Liver (tissue), 9 donors: ENCODE data around the gene RALGAPB. TPM values are rescaled to one million over a fixed set of nuclear protein-coding genes. Genes with fewer than 3 reads are reported as not detected.

Experiments used
- DNase-seq: peaks from one replicate; pipeline ENCODE4 v3.0.0-alpha.2; 2017; ENCODE audit warnings: low spot score
- H3K27ac ChIP-seq, 2 donors: one replicate each; pipeline ENCODE4 v1.7.0; 2013; ENCODE audit warnings: inconsistent platforms in 2 of 2, low read length in 2 of 2, control low read depth in 1 of 2, low read depth in 1 of 2, mild to moderate bottlenecking in 1 of 2
- H3K27me3 ChIP-seq, 4 donors: one replicate each; pipeline versions ENCODE4 v1.6.1 to v1.7.0; 2013; ENCODE audit warnings: low read length in 3 of 4, inconsistent platforms in 1 of 4, mild to moderate bottlenecking in 1 of 4, moderate library complexity in 1 of 4; ENCODE audit not compliant: control insufficient read depth in 4 of 4, insufficient read depth in 4 of 4
- H3K36me3 ChIP-seq, 4 donors: one replicate each; pipeline versions ENCODE4 v1.6.1 to v1.7.0; 2013; ENCODE audit warnings: low read length in 3 of 4, mild to moderate bottlenecking in 3 of 4, low read depth in 1 of 4, moderate library complexity in 1 of 4; ENCODE audit not compliant: control insufficient read depth in 4 of 4, insufficient read depth in 3 of 4
- H3K4me1 ChIP-seq, 4 donors: one replicate each; pipeline versions ENCODE4 v1.6.1 to v1.7.0; 2013; ENCODE audit warnings: low read length in 3 of 4, mild to moderate bottlenecking in 3 of 4, moderate library complexity in 1 of 4; ENCODE audit not compliant: control insufficient read depth in 4 of 4, insufficient read depth in 4 of 4
- H3K4me3 ChIP-seq, 3 donors: one replicate each; pipeline versions ENCODE4 v1.6.1 to v1.7.0; 2013; ENCODE audit warnings: low read length in 3 of 3, control low read depth in 1 of 3, low read depth in 1 of 3, mild to moderate bottlenecking in 1 of 3
- H3K9ac ChIP-seq, 2 donors: one replicate each; pipeline ENCODE4 v1.7.0; 2013; ENCODE audit warnings: low read length in 2 of 2, mild to moderate bottlenecking in 2 of 2, moderate library complexity in 2 of 2, control low read depth in 1 of 2, low read depth in 1 of 2
- H3K9me3 ChIP-seq, 4 donors: one replicate each; pipeline versions ENCODE4 v1.6.1 to v1.7.0; 2013; ENCODE audit warnings: low read length in 3 of 4; ENCODE audit not compliant: control insufficient read depth in 4 of 4
- ATF3 ChIP-seq: IDR thresholded peaks from 2 replicates; pipeline ENCODE4 v1.6.1; 2016; ENCODE audit warnings: antibody characterized with exemption
- FOXA1 ChIP-seq: IDR thresholded peaks from 2 replicates; pipeline ENCODE4 v1.6.1; 2016; ENCODE audit warnings: antibody characterized with exemption
- FOXA2 ChIP-seq: IDR thresholded peaks from 2 replicates; pipeline ENCODE4 v1.6.1; 2016; ENCODE audit warnings: antibody characterized with exemption
- GABPA ChIP-seq, 2 donors: IDR thresholded peaks in 1 of 2; conservative IDR thresholded peaks in 1 of 2; 2 replicates each; pipeline ENCODE4 v1.6.1; 2016; ENCODE audit warnings: antibody characterized with exemption in 2 of 2, mild to moderate bottlenecking in 1 of 2, moderate library complexity in 1 of 2
- HNF4A ChIP-seq, 2 donors: conservative IDR thresholded peaks; 2 replicates each; pipeline ENCODE4 v1.6.1; 2016; ENCODE audit warnings: antibody characterized with exemption in 2 of 2, mild to moderate bottlenecking in 2 of 2
- MAX ChIP-seq: IDR thresholded peaks from 2 replicates; pipeline ENCODE4 v1.6.1; 2016; ENCODE audit warnings: antibody characterized with exemption
- NR2F2 ChIP-seq: IDR thresholded peaks from 2 replicates; pipeline ENCODE4 v1.6.1; 2016; ENCODE audit warnings: antibody characterized with exemption
- REST ChIP-seq: IDR thresholded peaks from 2 replicates; pipeline ENCODE4 v1.6.1; 2016; ENCODE audit warnings: antibody characterized with exemption, mild to moderate bottlenecking
- RXRA ChIP-seq, 2 donors: IDR thresholded peaks; 2 replicates each; pipeline ENCODE4 v1.6.1; 2017 to 2018; ENCODE audit warnings: antibody characterized with exemption in 2 of 2, mild to moderate bottlenecking in 1 of 2
- YY1 ChIP-seq: IDR thresholded peaks from 2 replicates; pipeline ENCODE4 v1.6.1; 2016; ENCODE audit warnings: antibody characterized with exemption, mild to moderate bottlenecking
- ZBTB33 ChIP-seq: IDR thresholded peaks from 2 replicates; pipeline ENCODE4 v1.6.1; 2016; ENCODE audit warnings: antibody characterized with exemption
- WGBS: extraction: QIAGEN DNeasy Blood & Tissue Kit; methylation state at CpG from one replicate; pipeline ENCODE4 v1.1.7; 2013; 5-methylcytosine and 5-hydroxymethylcytosine counted together
- polyA plus RNA-seq, 2 donors: library from polyadenylated mRNA; stranded (reverse) in 1 of 2; unstranded in 1 of 2; fragments of 200-250 nt in 1 of 2; fragments of >200 nt in 1 of 2; fragmentation: Nextera tagmentation in 1 of 2; extraction: Ambion mirVana in 1 of 2; gene quantifications; one replicate each; pipeline versions ENCODE4 v1.2.1 to v1.2.3, GENCODE V29; 2013 to 2015
- total RNA-seq, 2 donors: library from RNA; depleted of rRNA; stranded (reverse); fragments of >200 nt; gene quantifications; one replicate each; pipeline ENCODE4 v1.2.3, GENCODE V29; 2014
- donor health status: healthy.
- donor health status: healthy.
- donor health status: healthy.
- donor health status: healthy.
- donor health status: healthy.

The RALGAPB gene
- total and polyA plus RNA-seq, 4 donors = 4.3 to 19.7 (median 9.5) TPM

- peaks cover 2 to 19% (median 18%) of the 10 kb centered on the region in 4 donors for H3K36me3 ChIP-seq
- H3K9ac ChIP-seq = no peak overlapping the region
- peak overlapping the region in 1 of 2 donors; percentile 90 for H3K27ac ChIP-seq
- peaks cover 7 to 20% (median 17%) of the 10 kb centered on the region in 4 donors for H3K4me1 ChIP-seq
- no peaks in the 10 kb centered on the region for H3K9me3 ChIP-seq
- 89% methylated on average over 3 of the region's 3 CpGs for WGBS
- H3K27me3 ChIP-seq = no peaks in the 10 kb centered on the region
- TF ChIP-seq REST (no peak), FOXA1 (no peak), ATF3 (no peak)
- no peak for DNase-seq
- H3K4me3 ChIP-seq = no peak overlapping the region
Measured at GRCh38 chr20:38449046-38449445, 23.6 kb upstream of the RALGAPB start.

GRCh38 chr20:38450412-38450975, 22.1 kb upstream of the RALGAPB start:
- Histone ChIP-seq H3K27me3 (no peaks in the 10 kb centered on the region), H3K36me3 (peaks cover 2 to 19% (median 18%) of the 10 kb centered on the region in 4 donors), H3K9ac (no peak overlapping the region), H3K27ac (no peak overlapping the region), H3K4me3 (no peak overlapping the region), H3K9me3 (no peaks in the 10 kb centered on the region), H3K4me1 (peaks cover 7 to 20% (median 17%) of the 10 kb centered on the region in 4 donors)
- DNase-seq = no peak
- 92% methylated on average over 7 of the region's 7 CpGs for WGBS
- TF ChIP-seq GABPA (IDR thresholded peaks at IDR 0.05 in 1 of 2, conservative IDR thresholded peaks at IDR 0.05 in 1 of 2) (no peak), FOXA2 (no peak)

- no peak overlapping the region for H3K9ac ChIP-seq
- H3K27me3 ChIP-seq = no peaks in the 10 kb centered on the region
- H3K4me1 ChIP-seq = peaks cover 3 to 10% (median 7%) of the 10 kb centered on the region in 4 donors
- no peak for DNase-seq
- H3K36me3 ChIP-seq = peaks cover 2 to 19% (median 18%) of the 10 kb centered on the region in 4 donors
- no peak for TF ChIP-seq NR2F2
- no peak for TF ChIP-seq ZBTB33
- no peak for TF ChIP-seq HNF4A (conservative IDR thresholded peaks at IDR 0.05)
- no peak for TF ChIP-seq RXRA (IDR thresholded peaks at IDR 0.05)
- no peak for TF ChIP-seq MAX
- no peak for TF ChIP-seq YY1
- TF ChIP-seq FOXA2 = no peak
- H3K9me3 ChIP-seq = no peaks in the 10 kb centered on the region
- H3K27ac ChIP-seq = no peak overlapping the region
- 87% methylated on average over 18 of the region's 19 CpGs for WGBS
- no peak overlapping the region for H3K4me3 ChIP-seq
Measured at GRCh38 chr20:38452880-38453624, 19.6 kb upstream of the RALGAPB start.
